Tibial nerve (tissue), 3 donors: ENCODE measurements around the gene ADAP1.

Experiments
- CTCF ChIP-seq, 5 experiments: fragments of 200-600 bp in 3 of 5; fragments of 450-650 bp in 2 of 5; sonication (generic) in 3 of 5; IDR thresholded peaks; one replicate each; pipeline ENCODE4 v1.5.1; 2016 to 2019; ENCODE audit warnings: antibody characterized with exemption in 5 of 5, mild to moderate bottlenecking in 3 of 5, moderate library complexity in 2 of 5
- POLR2A ChIP-seq, 2 donors: fragments of 450-650 bp; IDR thresholded peaks; one replicate each; pipeline ENCODE4 v1.6.1; 2017; ENCODE audit warnings: antibody characterized with exemption in 2 of 2, mild to moderate bottlenecking in 2 of 2, moderate library complexity in 2 of 2

- TF ChIP-seq CTCF (IDR thresholded peaks at IDR 0.05) (no peak), POLR2A (IDR thresholded peaks at IDR 0.05) (no peak)
Measured at GRCh38 chr7:875051-875450, 79.4 kb downstream of the ADAP1 start.
